A673 (cell line): ENCODE measurements around the gene FOXC1. TPM values are rescaled to one million over a fixed set of nuclear protein-coding genes. Genes with fewer than 3 reads are reported as not detected.

Experiments used
- BruUV-seq: library from RNA; stranded (reverse); fragments of 400-500 nt; replicated peaks from 2 replicates; lab custom pipeline; 2021; lab: Mats Ljungman, UMichigan
- CTCF ChIA-PET: fragments of 300-600 bp; sonication (Branson Sonifier 250); formaldehyde crosslinking; loops from one replicate; lab custom pipeline; 2022; ENCODE audit warnings: antibody characterized with exemption; lab: Charles Lee
- POLR2A ChIA-PET: fragments of 300-600 bp; sonication (Branson Sonifier 250); formaldehyde crosslinking; loops from one replicate; lab custom pipeline; 2022; ENCODE audit warnings: antibody characterized with exemption; ENCODE audit not compliant: low non-redundant PET; lab: Charles Lee
- DNase-seq: peaks from one replicate; pipeline ENCODE4 v3.0.0-alpha.2; 2015; ENCODE audit warnings: low spot score
- H3K27ac ChIP-seq: fragments of 200-600 bp; sonication (generic); 2 replicates; pipeline ENCODE4 v1.5.1; 2016; ENCODE audit warnings: mixed run types, low read depth, mild to moderate bottlenecking, mixed read lengths, antibody characterized with exemption, low read length; ENCODE audit not compliant: poor library complexity, severe bottlenecking
- H3K27me3 ChIP-seq: fragments of 200-600 bp; sonication (generic); replicated peaks from 2 replicates; pipeline ENCODE4 v1.6.1; 2017; ENCODE audit warnings: mixed run types, low read depth, mild to moderate bottlenecking, mixed read lengths, antibody characterized with exemption, low read length; ENCODE audit not compliant: insufficient read depth, poor library complexity
- H3K36me3 ChIP-seq: fragments of 200-600 bp; sonication (generic); 2 replicates; pipeline ENCODE4 v1.6.1; 2016; ENCODE audit warnings: mixed run types, mild to moderate bottlenecking, mixed read lengths, antibody characterized with exemption, low read length; ENCODE audit not compliant: insufficient read depth, poor library complexity, severe bottlenecking
- H3K4me1 ChIP-seq: fragments of 200-600 bp; sonication (generic); 2 replicates; pipeline ENCODE4 v1.6.1; 2017; ENCODE audit warnings: mixed run types, mild to moderate bottlenecking, mixed read lengths, antibody characterized with exemption, low read length; ENCODE audit not compliant: insufficient read depth, poor library complexity, severe bottlenecking
- H3K4me3 ChIP-seq: fragments of 200-600 bp; sonication (generic); 2 replicates; pipeline ENCODE4 v1.5.1; 2016; ENCODE audit warnings: low read depth, mixed run types, mild to moderate bottlenecking, mixed read lengths, low read length; ENCODE audit not compliant: poor library complexity, severe bottlenecking
- H3K9me3 ChIP-seq: fragments of 200-600 bp; sonication (generic); 2 replicates; pipeline ENCODE4 v1.6.1; 2016; ENCODE audit warnings: mixed run types, low read depth, mild to moderate bottlenecking, mixed read lengths, antibody characterized with exemption, low read length; ENCODE audit not compliant: poor library complexity, severe bottlenecking
- CTCF ChIP-seq: fragments of 300-800, 200-600 bp; sonication (generic); conservative IDR thresholded peaks from 2 replicates; pipeline ENCODE4 v1.5.1; 2017; ENCODE audit warnings: low read depth, mild to moderate bottlenecking, antibody characterized with exemption, low read length, moderate library complexity, mixed read lengths
- EZH2 ChIP-seq: fragments of 200-600 bp; sonication (generic); IDR thresholded peaks from 2 replicates; pipeline ENCODE4 v1.6.1; 2017; ENCODE audit warnings: borderline replicate concordance, low read depth, mild to moderate bottlenecking, mixed read lengths, antibody characterized with exemption, low read length; ENCODE audit not compliant: poor library complexity, severe bottlenecking
- intact Hi-C: fragments of 100-400 bp; cut with micrococcal nuclease; formaldehyde crosslinking; loops from one replicate; pipeline ENCODE4 v1.10.0; 2022; ENCODE audit not compliant: unreplicated experiment
- total RNA-seq: library from RNA; stranded (reverse); gene quantifications from 2 replicates; pipeline ENCODE4 v1.2.3, GENCODE V29; 2021

Gene FOXC1
- total RNA-seq, 1 experiment from 2014 or later, result 0.49 TPM

GRCh38 chr6:1597924-1598323 lies 11.8 kb upstream of the FOXC1 start:
- POLR2A ChIA-PET, result interaction anchor here (0.5 to 0.6 kb wide), 2 partner anchors 332 to 902 kb away, joined by 3 to 4 read pairs; no protein-coding TSS in a partner anchor
- intact Hi-C loops, result loop anchor here (2.0 to 5.0 kb wide), 4 partner anchors 757 to 1149 kb away; no protein-coding TSS in a partner anchor
- no peak overlapping the region for H3K4me3 ChIP-seq
- H3K9me3 ChIP-seq, result no peaks in the 10 kb centered on the region
- TF ChIP-seq EZH2 (no peak), CTCF (no peak)
- H3K27ac ChIP-seq, result no peak overlapping the region
- H3K36me3 ChIP-seq, result no peaks in the 10 kb centered on the region
- peaks cover 31% of the 10 kb centered on the region for H3K27me3 ChIP-seq
- BruUV-seq, result no TSS peak
- DNase-seq, result no peak
- CTCF ChIA-PET, result no interaction called here
- H3K4me1 ChIP-seq, result peaks cover 3% of the 10 kb centered on the region

GRCh38 chr6:1598433-1598832 lies 11.3 kb upstream of the FOXC1 start:
- Histone ChIP-seq H3K9me3 (no peaks in the 10 kb centered on the region), H3K27me3 (peaks cover 26% of the 10 kb centered on the region), H3K36me3 (no peaks in the 10 kb centered on the region), H3K4me3 (no peak overlapping the region), H3K4me1 (peaks cover 3% of the 10 kb centered on the region), H3K27ac (no peak overlapping the region)
- ChIA-PET POLR2A (interaction anchor here (0.5 to 0.6 kb wide), 2 partner anchors 331 to 902 kb away, joined by 3 to 4 read pairs; no protein-coding TSS in a partner anchor), CTCF (no interaction called here)
- intact Hi-C loops, result loop anchor here (5.0 kb wide), 2 partner anchors 849 to 1149 kb away; no protein-coding TSS in a partner anchor
- TF ChIP-seq CTCF (no peak), EZH2 (no peak)
- no TSS peak for BruUV-seq
- no peak for DNase-seq

- intact Hi-C loops, result loop anchor here (5.0 kb wide), 2 partner anchors 848 to 1148 kb away; no protein-coding TSS in a partner anchor
- no peak for TF ChIP-seq EZH2
- TF ChIP-seq CTCF, result no peak
- H3K27me3 ChIP-seq, result peaks cover 21% of the 10 kb centered on the region
- H3K4me1 ChIP-seq, result peaks cover 3% of the 10 kb centered on the region
- BruUV-seq, result no TSS peak
- no peak for DNase-seq
- CTCF ChIA-PET, result no interaction called here
- H3K27ac ChIP-seq, result no peak overlapping the region
- POLR2A ChIA-PET, result no interaction called here
- no peaks in the 10 kb centered on the region for H3K9me3 ChIP-seq
- H3K36me3 ChIP-seq, result no peaks in the 10 kb centered on the region
- H3K4me3 ChIP-seq, result no peak overlapping the region
Measured at GRCh38 chr6:1598886-1599285, 10.8 kb upstream of the FOXC1 start.
